HG03196 (cell line): ENCODE results near the gene KCTD17.

ENCODE experiments used
- ATAC-seq: cut with Tn5 transposase; IDR thresholded peaks from one replicate; pipeline ENCODE4 v1.9.1; 2021; ENCODE audit not compliant: unreplicated experiment

Gene KCTD17

DNA sequence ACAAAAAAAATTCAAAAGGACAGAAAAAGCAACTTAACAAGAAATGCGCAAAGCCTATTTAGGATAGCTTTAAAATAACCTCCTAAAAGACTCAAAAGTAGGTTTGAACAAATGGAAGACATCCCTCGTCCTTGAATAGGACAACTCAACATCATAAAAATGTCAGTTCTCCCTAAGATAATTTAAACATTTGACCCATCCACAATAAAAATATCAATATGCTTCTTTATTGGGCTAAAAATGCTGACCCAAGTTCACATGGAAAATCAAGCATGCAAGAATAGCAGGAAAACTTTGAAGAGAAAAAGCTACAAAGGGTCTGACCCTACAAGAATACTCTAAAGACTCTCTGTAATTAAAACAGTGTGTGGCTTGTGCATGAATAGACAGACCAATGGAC is 12.1 kb upstream of the KCTD17 start:
- no peak for ATAC-seq

GRCh38 chr22:37043209-37043827 is 8.2 kb upstream of the KCTD17 start:
- no peak for ATAC-seq

- no peak for ATAC-seq
These were observed 7.6 kb upstream of the KCTD17 start for GRCh38 chr22:37043828-37044538.

DNA sequence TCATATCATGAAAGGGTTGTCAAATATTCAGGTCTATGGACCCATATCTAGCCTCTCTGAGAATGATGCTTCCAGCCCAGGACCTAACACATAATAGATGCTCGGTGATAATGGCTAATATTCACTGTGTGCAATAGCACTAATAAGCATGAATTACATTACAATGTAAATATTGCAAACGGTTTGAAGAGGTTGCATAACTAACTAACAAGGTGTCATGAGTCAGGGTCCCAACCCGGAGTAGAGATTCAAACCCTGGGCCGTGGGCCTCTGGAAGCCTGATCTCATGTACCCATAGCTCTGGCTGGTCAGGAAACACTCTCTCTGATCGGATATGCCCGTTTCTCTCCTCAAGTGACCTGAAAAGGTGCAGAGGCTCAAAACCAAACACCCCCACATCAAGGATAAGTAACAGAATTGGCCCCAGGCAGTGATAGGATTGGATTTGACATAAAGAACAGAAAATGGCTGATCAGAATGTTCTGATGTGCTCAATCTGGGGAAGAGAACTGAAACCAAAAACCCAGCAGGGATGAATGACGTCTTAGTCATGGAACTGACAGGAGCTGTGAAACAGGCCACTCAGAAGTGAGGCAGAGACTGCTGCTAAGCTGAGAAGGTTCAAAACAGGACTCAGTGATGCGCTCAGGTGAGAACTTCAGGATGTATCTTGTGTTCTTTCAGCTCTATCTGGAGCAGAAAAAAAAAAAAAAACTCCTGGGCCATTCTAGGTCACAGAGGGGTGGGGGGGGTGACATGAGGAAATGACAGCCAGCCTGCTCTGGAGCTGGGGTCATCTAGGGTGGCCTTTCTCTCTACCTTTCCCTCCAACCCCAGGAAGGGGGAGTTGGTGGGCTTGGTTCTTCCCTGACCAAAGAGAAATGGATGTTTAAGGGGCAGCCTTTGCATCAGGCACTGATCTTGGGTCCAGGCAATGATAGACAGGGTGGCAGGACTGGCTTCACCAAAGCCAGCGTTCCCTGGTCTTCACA is 6.6 kb upstream of the KCTD17 start:
- ATAC-seq, result no peak

GRCh38 chr22:37045958-37046357 is 5.6 kb upstream of the KCTD17 start:
- no peak for ATAC-seq

DNA sequence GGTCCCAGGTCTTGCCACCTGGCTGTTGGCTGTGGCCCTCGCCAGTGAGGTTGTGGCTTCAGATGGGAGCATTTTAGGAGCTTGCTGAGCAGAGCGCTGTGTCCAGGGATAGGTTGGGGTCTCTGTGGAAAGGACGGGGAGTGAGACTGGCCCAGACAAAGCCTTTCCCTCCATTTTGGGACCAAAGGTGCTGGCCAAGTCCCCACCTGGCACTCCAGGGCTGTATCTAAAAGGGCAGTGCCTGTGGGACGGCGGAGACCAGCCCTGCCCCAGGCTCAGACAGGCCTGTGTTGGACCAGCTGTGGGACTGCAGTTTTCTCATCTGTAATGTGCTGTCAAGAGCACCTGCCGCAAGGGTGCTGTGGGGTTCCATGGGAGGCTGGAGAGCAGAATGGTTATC is 5.0 kb upstream of the KCTD17 start:
- no peak for ATAC-seq

GRCh38 chr22:37047006-37047405 is 4.5 kb upstream of the KCTD17 start:
- ATAC-seq, result no peak

- no peak for ATAC-seq
These were observed 3.4 kb upstream of the KCTD17 start for GRCh38 chr22:37048133-37048532.

GRCh38 chr22:37049224-37049623 is 2.3 kb upstream of the KCTD17 start:
- no peak for ATAC-seq

DNA sequence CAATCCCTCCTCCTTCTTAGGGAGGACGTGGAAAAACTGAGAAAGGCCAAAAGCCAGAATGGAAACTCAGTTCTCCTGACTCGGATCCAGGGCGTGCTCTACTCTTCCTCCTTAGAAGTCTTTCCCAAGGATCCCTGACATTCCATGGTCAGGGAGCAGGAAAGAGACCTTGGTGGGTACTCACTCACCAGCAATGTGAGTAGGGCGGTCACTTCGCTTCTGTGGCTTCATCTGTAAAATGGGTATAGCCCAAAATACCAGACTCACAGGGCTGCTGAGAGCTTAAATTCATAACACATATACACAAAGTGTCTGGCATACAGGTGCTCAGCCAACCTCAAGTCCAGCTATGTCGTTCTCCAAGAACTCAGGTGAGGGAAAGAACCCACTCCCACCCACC is 629 bp upstream of the KCTD17 start:
- ATAC-seq, result no peak

- no peak for ATAC-seq
These were observed 1.1 kb downstream of the KCTD17 start for GRCh38 chr22:37052386-37053309.

DNA sequence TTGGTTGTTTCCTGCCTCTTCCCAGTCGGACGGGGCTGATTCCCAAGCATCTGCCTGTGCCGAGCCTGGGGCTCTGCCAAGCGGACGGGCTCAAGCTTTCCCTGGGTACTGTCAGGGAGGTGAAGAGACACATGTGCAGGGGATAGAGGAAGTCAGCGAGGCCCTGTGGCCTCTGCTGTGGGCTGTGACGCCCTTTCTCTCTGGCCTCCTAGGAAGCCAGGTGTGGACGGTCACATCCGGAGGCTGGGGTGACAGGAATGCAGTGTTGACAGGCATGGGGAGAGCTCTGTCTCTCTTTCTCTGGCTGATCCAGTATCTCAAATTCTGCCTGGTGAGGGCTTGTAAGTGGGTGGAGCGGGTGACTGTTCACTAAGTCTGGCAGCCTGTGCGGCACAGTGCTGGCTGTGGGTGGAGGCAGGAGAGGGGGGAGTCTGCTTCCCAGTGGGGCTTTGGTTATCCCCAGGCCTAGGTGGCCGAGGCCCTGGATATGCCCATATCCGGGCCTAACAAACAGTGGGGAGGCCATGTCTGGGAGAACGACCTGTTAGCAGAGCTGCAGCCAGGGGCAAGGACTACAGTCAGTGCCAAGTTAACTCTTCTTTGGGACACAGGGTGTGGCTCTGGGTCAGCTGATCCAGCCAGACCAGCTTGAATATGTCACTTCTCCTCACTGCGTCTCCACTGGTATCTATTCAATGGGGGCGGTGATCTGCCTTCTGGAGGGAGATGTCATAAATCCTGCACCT is 1.9 kb downstream of the KCTD17 start:
- ATAC-seq, result no peak

DNA sequence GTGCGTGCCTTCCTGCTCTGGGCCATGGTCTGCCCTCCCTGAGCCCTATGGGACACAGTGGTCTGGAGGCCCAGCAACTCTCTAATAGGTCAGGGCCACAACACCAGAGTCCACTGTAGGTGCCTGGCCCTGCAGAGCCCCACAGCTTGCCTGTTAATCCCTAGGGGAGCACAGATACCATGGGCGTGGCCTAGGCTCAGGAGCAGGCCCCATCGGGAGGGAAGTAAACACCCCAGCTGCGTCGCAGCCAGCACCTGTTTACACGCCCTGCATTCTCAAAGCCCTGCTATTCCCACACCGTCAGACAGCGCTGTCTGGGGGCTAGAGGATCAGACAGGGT is 2.5 kb downstream of the KCTD17 start:
- no peak for ATAC-seq

GRCh38 chr22:37054600-37055365 is 3.2 kb downstream of the KCTD17 start:
- no peak for ATAC-seq

DNA sequence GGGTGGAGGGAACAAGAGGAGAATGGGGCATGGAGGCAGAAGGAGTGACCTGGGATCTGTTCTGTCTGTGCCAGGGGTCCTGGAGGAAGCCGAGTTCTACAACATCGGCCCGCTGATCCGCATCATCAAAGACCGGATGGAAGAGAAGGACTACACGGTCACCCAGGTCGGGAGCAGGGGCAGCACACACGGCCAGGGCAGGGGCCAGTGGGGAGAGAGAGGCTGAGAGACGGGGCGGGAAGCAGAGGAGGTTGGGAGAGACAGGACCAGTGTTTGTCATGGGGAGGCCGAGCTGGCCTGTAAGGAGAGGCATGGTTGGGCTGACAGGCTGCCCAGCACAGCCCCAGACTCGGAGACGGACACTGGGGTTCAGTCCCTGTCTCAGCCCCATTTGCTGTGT is 4.7 kb downstream of the KCTD17 start:
- ATAC-seq, result no peak

DNA sequence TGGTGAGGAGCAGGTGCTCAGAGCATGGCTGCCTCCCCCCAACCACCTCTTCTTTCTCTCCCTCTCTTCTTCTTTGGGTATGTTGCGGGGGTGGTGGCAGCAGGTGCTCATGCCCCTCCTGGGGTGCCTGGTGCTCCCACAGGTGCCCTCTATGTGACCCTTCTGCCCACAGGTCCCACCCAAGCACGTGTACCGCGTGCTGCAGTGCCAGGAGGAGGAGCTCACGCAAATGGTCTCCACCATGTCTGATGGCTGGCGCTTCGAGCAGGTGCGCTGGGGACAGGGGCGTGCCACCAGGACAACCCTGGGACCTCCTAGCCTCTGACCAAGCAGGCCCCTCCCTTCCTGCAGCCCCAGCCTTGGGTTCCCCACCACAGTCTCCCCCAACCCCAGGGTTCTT is 5.7 kb downstream of the KCTD17 start:
- ATAC-seq, result no peak

DNA sequence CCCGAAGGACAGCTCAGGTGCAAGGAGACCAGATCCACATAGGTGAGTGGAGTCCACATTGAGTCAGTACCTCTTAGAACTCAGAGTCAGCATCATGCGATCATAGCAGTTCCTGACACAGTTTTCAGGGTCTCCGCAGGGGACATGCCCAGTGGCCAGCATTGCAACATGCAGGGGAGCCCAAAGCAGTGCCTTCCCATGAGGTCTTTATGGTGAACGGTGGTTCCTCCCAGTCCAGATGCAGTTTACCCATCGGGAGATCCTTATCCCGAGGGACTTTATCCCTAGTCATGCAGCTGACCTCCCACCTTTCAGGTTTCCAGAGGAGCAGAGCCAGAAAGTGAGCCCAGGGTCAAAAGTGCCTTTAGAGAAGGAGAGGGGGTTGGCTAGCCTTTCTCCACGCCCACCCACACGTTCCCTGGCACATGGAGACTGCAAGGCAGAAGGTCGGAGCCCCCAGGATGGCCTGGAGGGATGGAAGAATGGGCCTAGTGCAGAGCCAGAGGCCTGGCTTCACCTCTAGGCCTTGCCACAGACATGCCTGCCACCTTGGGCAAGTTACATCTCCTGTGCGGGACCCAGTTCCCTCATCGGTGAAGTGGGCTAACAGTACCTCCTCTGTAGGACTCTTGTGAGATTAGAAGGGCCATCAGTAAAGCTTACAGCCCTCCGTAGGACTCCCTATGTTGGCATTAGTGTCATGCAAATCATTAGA is 6.4 kb downstream of the KCTD17 start:
- no peak for ATAC-seq

DNA sequence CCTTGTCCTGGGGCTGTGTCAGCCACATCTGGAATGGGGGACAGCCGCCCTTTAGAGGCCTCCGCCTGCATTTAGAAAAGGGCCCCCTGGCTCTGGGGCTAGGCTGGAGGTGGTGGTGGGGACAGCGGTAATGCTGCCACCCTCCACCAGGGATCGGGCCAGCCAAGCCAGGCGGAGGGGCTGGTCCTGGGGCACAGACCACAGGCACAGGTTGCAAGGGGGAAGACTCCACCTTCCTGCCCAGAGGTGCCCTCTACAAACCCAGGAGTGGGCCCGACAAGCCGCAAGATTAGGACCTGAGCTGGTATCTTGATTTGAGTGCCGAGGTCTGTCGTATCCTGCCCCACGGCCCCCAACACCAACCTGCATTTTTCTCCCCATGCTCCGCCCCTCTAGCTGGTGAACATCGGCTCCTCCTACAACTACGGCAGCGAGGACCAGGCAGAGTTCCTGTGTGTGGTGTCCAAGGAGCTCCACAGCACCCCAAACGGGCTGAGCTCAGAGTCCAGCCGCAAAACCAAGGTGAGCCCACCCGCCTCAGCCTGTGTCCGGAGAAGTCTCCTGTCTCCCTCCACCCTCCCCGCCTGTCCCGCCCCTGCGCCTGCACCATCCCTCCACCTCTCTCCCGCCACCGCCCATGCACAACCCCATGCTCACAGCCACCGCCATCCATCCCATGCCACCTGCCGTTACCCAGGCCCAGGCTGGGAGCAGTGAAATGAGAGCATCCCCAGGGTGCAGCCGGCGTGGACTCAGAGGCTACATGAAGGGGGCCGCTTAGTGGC is 7.6 kb downstream of the KCTD17 start:
- ATAC-seq, result no peak
